ENCODE measurements around the gene SNRNP40. TPM values are rescaled to one million over a fixed set of nuclear protein-coding genes. Genes with fewer than 3 reads are reported as not detected.

SNRNP40 gene
- total RNA-seq (2014; rRNA removed; shearing (Covaris generic)), result 119 and 153 TPM in 2 replicates

- peak; percentile 100 for DNase-seq (ENCODE audit: low read depth)
Observed at GRCh38 chr1:31296486-31297276, at the start of gene SNRNP40, which contains the start of gene ZCCHC17. SNRNP40 (minus strand) TSS chr1:31296788; CDS start chr1:31296751, 37 bp downstream. ZCCHC17 (plus strand) TSS chr1:31297032; CDS start chr1:31310099, 13,067 bp downstream.

- DNase-seq (ENCODE audit: low read depth), result no peak
Observed at GRCh38 chr1:31345635-31346034, 49.0 kb upstream of the SNRNP40 start.

GRCh38 chr1:31344503-31344902, 47.9 kb upstream of the SNRNP40 start:
- DNase-seq (ENCODE audit: low read depth), result no peak

- no peak for DNase-seq (ENCODE audit: low read depth)
Observed at GRCh38 chr1:31336687-31337467, 40.3 kb upstream of the SNRNP40 start.

GRCh38 chr1:31335007-31335406, 38.4 kb upstream of the SNRNP40 start:
- peak; percentile 53 for DNase-seq (ENCODE audit: low read depth)

- no peak for DNase-seq (ENCODE audit: low read depth)
Observed at GRCh38 chr1:31327381-31327780, 30.8 kb upstream of the SNRNP40 start.

GRCh38 chr1:31326461-31326860, 29.9 kb upstream of the SNRNP40 start:
- DNase-seq (ENCODE audit: low read depth), result no peak

GRCh38 chr1:31324992-31325391, 28.4 kb upstream of the SNRNP40 start:
- no peak for DNase-seq (ENCODE audit: low read depth)

- no peak for DNase-seq (ENCODE audit: low read depth)
Observed at GRCh38 chr1:31324093-31324492, 27.5 kb upstream of the SNRNP40 start.

- DNase-seq (ENCODE audit: low read depth), result no peak
Observed at GRCh38 chr1:31318146-31318545, 21.6 kb upstream of the SNRNP40 start.

- no peak for DNase-seq (ENCODE audit: low read depth)
Observed at GRCh38 chr1:31315902-31316301, 19.3 kb upstream of the SNRNP40 start.

GRCh38 chr1:31310198-31310597, 13.6 kb upstream of the SNRNP40 start:
- no peak for DNase-seq (ENCODE audit: low read depth)

- no peak for DNase-seq (ENCODE audit: low read depth)
Observed at GRCh38 chr1:31308036-31308435, 11.4 kb upstream of the SNRNP40 start.

GRCh38 chr1:31306278-31306677, 9.7 kb upstream of the SNRNP40 start:
- DNase-seq (ENCODE audit: low read depth), result peak; percentile 87

GRCh38 chr1:31302709-31303441, 6.3 kb upstream of the SNRNP40 start:
- peak; percentile 17 for DNase-seq (ENCODE audit: low read depth)

GRCh38 chr1:31300193-31300592, 3.6 kb upstream of the SNRNP40 start:
- DNase-seq (ENCODE audit: low read depth), result no peak

- DNase-seq (ENCODE audit: low read depth), result peak; percentile 58
Observed at GRCh38 chr1:31299365-31299764, 2.8 kb upstream of the SNRNP40 start.

GRCh38 chr1:31297277-31298247, 974 bp upstream of the SNRNP40 start:
- peak; percentile 59 for DNase-seq (ENCODE audit: low read depth)

- DNase-seq (ENCODE audit: low read depth), result no peak
Observed at GRCh38 chr1:31295874-31296485, 608 bp downstream of the SNRNP40 start.

GRCh38 chr1:31289021-31289420, 7.6 kb downstream of the SNRNP40 start:
- DNase-seq (ENCODE audit: low read depth), result no peak

Data from M059J (cell line).